Loucy (cell line): Measurements from ENCODE around the gene WSB2.

ENCODE experiments used
- H2AFZ ChIP-seq: fragments of 200-600 bp; sonication (generic); 2 replicates; pipeline ENCODE4 v1.6.0; 2016; ENCODE audit warnings: antibody characterized with exemption, mild to moderate bottlenecking, low read length, moderate library complexity
- H3F3A ChIP-seq: fragments of 200-600 bp; 2 replicates; pipeline ENCODE4 v1.6.0; 2016; ENCODE audit warnings: antibody characterized with exemption, low read depth, mild to moderate bottlenecking
- H3K27me3 ChIP-seq: fragments of 200-600 bp; sonication (generic); 2 replicates; pipeline ENCODE4 v1.6.1; 2014; ENCODE audit warnings: low read length, mild to moderate bottlenecking; ENCODE audit not compliant: insufficient read depth, poor library complexity, severe bottlenecking
- H3K36me3 ChIP-seq: fragments of 200-600 bp; sonication (generic); 2 replicates; pipeline ENCODE4 v1.6.1; 2016; ENCODE audit warnings: low read length; ENCODE audit not compliant: insufficient read depth
- H3K4me1 ChIP-seq: fragments of 200-600 bp; sonication (generic); 2 replicates; pipeline ENCODE4 v1.5.1; 2014; ENCODE audit warnings: low read length, mild to moderate bottlenecking; ENCODE audit not compliant: insufficient read depth, poor library complexity, severe bottlenecking
- H3K4me2 ChIP-seq: fragments of 200-600 bp; sonication (generic); 2 replicates; pipeline ENCODE4 v1.6.0; 2014; ENCODE audit warnings: antibody characterized with exemption, low read length, low read depth, mild to moderate bottlenecking; ENCODE audit not compliant: poor library complexity, severe bottlenecking
- H3K4me3 ChIP-seq: fragments of 200-600 bp; sonication (generic); 2 replicates; pipeline ENCODE4 v1.5.1; 2014; ENCODE audit warnings: low read length, mild to moderate bottlenecking, mixed read lengths; ENCODE audit not compliant: poor library complexity, severe bottlenecking
- H3K79me2 ChIP-seq: fragments of 200-600 bp; sonication (generic); 2 replicates; pipeline ENCODE4 v1.6.1; 2014; ENCODE audit warnings: low read length; ENCODE audit not compliant: insufficient read depth
- H3K9ac ChIP-seq: fragments of 200-600 bp; sonication (generic); 2 replicates; pipeline ENCODE4 v1.6.0; 2014; ENCODE audit warnings: mild to moderate bottlenecking, low read depth, low read length, moderate library complexity; ENCODE audit not compliant: poor library complexity, severe bottlenecking
- H3K9me2 ChIP-seq: fragments of 200-600 bp; sonication (generic); replicated peaks from 2 replicates; pipeline ENCODE4 v1.6.1; 2016; ENCODE audit warnings: low read depth, low read length, mixed read lengths
- H3K9me3 ChIP-seq: fragments of 200-600 bp; sonication (generic); 2 replicates; pipeline ENCODE4 v1.6.1; 2014; ENCODE audit warnings: mild to moderate bottlenecking, antibody characterized with exemption, low read length, low read depth; ENCODE audit not compliant: insufficient read depth
- H4K20me1 ChIP-seq: fragments of 200-600 bp; sonication (generic); 2 replicates; pipeline ENCODE4 v1.6.0; 2014; ENCODE audit warnings: antibody characterized with exemption, low read length, mild to moderate bottlenecking; ENCODE audit not compliant: insufficient read depth, poor library complexity, severe bottlenecking
- EZH2phosphoT487 ChIP-seq: fragments of 200-600 bp; IDR thresholded peaks from 2 replicates; pipeline ENCODE4 v1.6.1; 2018; ENCODE audit warnings: antibody characterized with exemption, mild to moderate bottlenecking, moderate library complexity, borderline replicate concordance
- TF ChIP-seq, protein P1 (sequence below): fragments of 200-600 bp; sonication (generic); conservative IDR thresholded peaks from 2 replicates; pipeline ENCODE4 v1.5.1; 2014; ENCODE audit warnings: mild to moderate bottlenecking, antibody characterized with exemption, low read length

The WSB2 gene

GRCh38 chr12:118059341-118060191, 1.4 kb downstream of the WSB2 start:
- Histone ChIP-seq H3F3A (0 out of 2 replicates have a peak, but pooled peaks cover 11% of the 10 kb centered on the region), H3K9me2 (no peaks in the 10 kb centered on the region), H3K4me1 (peaks cover 32% of the 10 kb centered on the region), H3K79me2 (peaks cover 38% of the 10 kb centered on the region), H4K20me1 (peaks cover 11% of the 10 kb centered on the region), H3K4me2 (peak overlapping the region; percentile 92), H3K9ac (peak overlapping the region; percentile 86), H3K9me3 (no peaks in the 10 kb centered on the region), H3K36me3 (no peaks in the 10 kb centered on the region), H3K4me3 (peak overlapping the region; percentile 83), H3K27me3 (no peaks in the 10 kb centered on the region), H2AFZ (no peak overlapping the region)
- no peak for TF ChIP-seq EZH2phosphoT487
- TF ChIP-seq, protein P1, sequence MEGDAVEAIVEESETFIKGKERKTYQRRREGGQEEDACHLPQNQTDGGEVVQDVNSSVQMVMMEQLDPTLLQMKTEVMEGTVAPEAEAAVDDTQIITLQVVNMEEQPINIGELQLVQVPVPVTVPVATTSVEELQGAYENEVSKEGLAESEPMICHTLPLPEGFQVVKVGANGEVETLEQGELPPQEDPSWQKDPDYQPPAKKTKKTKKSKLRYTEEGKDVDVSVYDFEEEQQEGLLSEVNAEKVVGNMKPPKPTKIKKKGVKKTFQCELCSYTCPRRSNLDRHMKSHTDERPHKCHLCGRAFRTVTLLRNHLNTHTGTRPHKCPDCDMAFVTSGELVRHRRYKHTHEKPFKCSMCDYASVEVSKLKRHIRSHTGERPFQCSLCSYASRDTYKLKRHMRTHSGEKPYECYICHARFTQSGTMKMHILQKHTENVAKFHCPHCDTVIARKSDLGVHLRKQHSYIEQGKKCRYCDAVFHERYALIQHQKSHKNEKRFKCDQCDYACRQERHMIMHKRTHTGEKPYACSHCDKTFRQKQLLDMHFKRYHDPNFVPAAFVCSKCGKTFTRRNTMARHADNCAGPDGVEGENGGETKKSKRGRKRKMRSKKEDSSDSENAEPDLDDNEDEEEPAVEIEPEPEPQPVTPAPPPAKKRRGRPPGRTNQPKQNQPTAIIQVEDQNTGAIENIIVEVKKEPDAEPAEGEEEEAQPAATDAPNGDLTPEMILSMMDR = no peak

- TF ChIP-seq EZH2phosphoT487 = no peak
- TF ChIP-seq, protein P1 = no peak
- Histone ChIP-seq H3K9ac (peak overlapping the region; percentile 86), H3K4me2 (peak overlapping the region; percentile 92)
These were observed 2.1 kb downstream of the WSB2 start for GRCh38 chr12:118058881-118059280.

GRCh38 chr12:118058227-118058626, 2.8 kb downstream of the WSB2 start:
- H3K27me3 ChIP-seq = no peaks in the 10 kb centered on the region
- no peak overlapping the region for H3K4me3 ChIP-seq
- H3K79me2 ChIP-seq = peaks cover 38% of the 10 kb centered on the region
- H3K9ac ChIP-seq = no peak overlapping the region
- no peak for TF ChIP-seq EZH2phosphoT487
- TF ChIP-seq, protein P1 = no peak
- peaks cover 11% of the 10 kb centered on the region for H4K20me1 ChIP-seq
- no peaks in the 10 kb centered on the region for H3K36me3 ChIP-seq
- no peaks in the 10 kb centered on the region for H3K9me2 ChIP-seq
- no peak overlapping the region for H3K4me2 ChIP-seq
- H3K4me1 ChIP-seq = peaks cover 23% of the 10 kb centered on the region
- 0 out of 2 replicates have a peak, but pooled peaks cover 5% of the 10 kb centered on the region for H3F3A ChIP-seq
- H2AFZ ChIP-seq = no peak overlapping the region
- no peaks in the 10 kb centered on the region for H3K9me3 ChIP-seq

More at GRCh38 chr12:118058881-118059280, 2.1 kb downstream of the WSB2 start:
- H3F3A ChIP-seq = 0 out of 2 replicates have a peak, but pooled peaks cover 7% of the 10 kb centered on the region
- no peak overlapping the region for H2AFZ ChIP-seq
- peak overlapping the region; percentile 83 for H3K4me3 ChIP-seq
- H3K79me2 ChIP-seq = peaks cover 38% of the 10 kb centered on the region
- peaks cover 11% of the 10 kb centered on the region for H4K20me1 ChIP-seq
- no peaks in the 10 kb centered on the region for H3K9me2 ChIP-seq
- H3K9me3 ChIP-seq = no peaks in the 10 kb centered on the region
- no peaks in the 10 kb centered on the region for H3K36me3 ChIP-seq
- no peaks in the 10 kb centered on the region for H3K27me3 ChIP-seq
- peaks cover 27% of the 10 kb centered on the region for H3K4me1 ChIP-seq
